Measurements from ENCODE around the gene TCIRG1.
"Not testable (repeated sequence)": the region's sequence is repeated elsewhere in the genome, so short reads cannot be mapped to it uniquely, and the experiment has no call there.

The TCIRG1 gene

GRCh38 chr11:68056317-68057285 lies 17.8 kb downstream of the TCIRG1 start:
- no peak for DNase-seq

- DNase-seq: no peak
Observed at GRCh38 chr11:68057807-68058206, 19.0 kb downstream of the TCIRG1 start.

- no peak for DNase-seq
Observed at GRCh38 chr11:68061508-68061907, 22.7 kb downstream of the TCIRG1 start.

GRCh38 chr11:68064926-68065325 lies 26.1 kb downstream of the TCIRG1 start:
- DNase-seq: no peak

GRCh38 chr11:68065841-68066240 lies 27.0 kb downstream of the TCIRG1 start:
- no peak for DNase-seq

GRCh38 chr11:68066742-68067141 lies 27.9 kb downstream of the TCIRG1 start:
- no peak for DNase-seq

- DNase-seq: no peak
Observed at GRCh38 chr11:68067991-68068390, 29.2 kb downstream of the TCIRG1 start.

- DNase-seq: no peak
Observed at GRCh38 chr11:68071281-68072048, 32.6 kb downstream of the TCIRG1 start.

GRCh38 chr11:68074584-68075352 lies 35.9 kb downstream of the TCIRG1 start:
- no peak for DNase-seq

- DNase-seq: no peak
Observed at GRCh38 chr11:68076371-68077042, 37.7 kb downstream of the TCIRG1 start.

- DNase-seq: no peak
Observed at GRCh38 chr11:68077617-68078582, 39.1 kb downstream of the TCIRG1 start.

GRCh38 chr11:68080860-68081259 lies 42.0 kb downstream of the TCIRG1 start:
- no peak for DNase-seq

- no peak for DNase-seq
Observed at GRCh38 chr11:68081691-68082090, 42.9 kb downstream of the TCIRG1 start.

- DNase-seq: no peak
Observed at GRCh38 chr11:68082481-68082880, 43.7 kb downstream of the TCIRG1 start.

- DNase-seq: no peak
Observed at GRCh38 chr11:68083517-68083916, 44.7 kb downstream of the TCIRG1 start.

- DNase-seq: no peak
Observed at GRCh38 chr11:68089679-68090078, 50.9 kb downstream of the TCIRG1 start.

- DNase-seq: no peak
Observed at GRCh38 chr11:68090287-68090686, 51.5 kb downstream of the TCIRG1 start.

- no peak for DNase-seq
Observed at GRCh38 chr11:68090706-68091105, 51.9 kb downstream of the TCIRG1 start.

- no peak for DNase-seq
Observed at GRCh38 chr11:68092411-68092810, 53.6 kb downstream of the TCIRG1 start.

- not testable (repeated sequence) for DNase-seq
Observed at GRCh38 chr11:68092946-68093345, 54.1 kb downstream of the TCIRG1 start.

GRCh38 chr11:68093565-68093964 lies 54.7 kb downstream of the TCIRG1 start:
- DNase-seq: no peak

Measured in NCI-H1436 treated with DMSO at 0.1 percent for 48 hours (cell line).